ENCODE data around the gene PON3. TPM values are rescaled to one million over a fixed set of nuclear protein-coding genes. Genes with fewer than 3 reads are reported as not detected.
A peak's percentile ranks its signal among the peaks of the same experiment; 100 is the strongest.

PON3 gene
- total and polyA plus RNA-seq, 2 of the 13 experiments (the other 11 are each of a cell fraction or from before 2014, with no cell fraction given), result 23.6 to 37.8 TPM

DNA sequence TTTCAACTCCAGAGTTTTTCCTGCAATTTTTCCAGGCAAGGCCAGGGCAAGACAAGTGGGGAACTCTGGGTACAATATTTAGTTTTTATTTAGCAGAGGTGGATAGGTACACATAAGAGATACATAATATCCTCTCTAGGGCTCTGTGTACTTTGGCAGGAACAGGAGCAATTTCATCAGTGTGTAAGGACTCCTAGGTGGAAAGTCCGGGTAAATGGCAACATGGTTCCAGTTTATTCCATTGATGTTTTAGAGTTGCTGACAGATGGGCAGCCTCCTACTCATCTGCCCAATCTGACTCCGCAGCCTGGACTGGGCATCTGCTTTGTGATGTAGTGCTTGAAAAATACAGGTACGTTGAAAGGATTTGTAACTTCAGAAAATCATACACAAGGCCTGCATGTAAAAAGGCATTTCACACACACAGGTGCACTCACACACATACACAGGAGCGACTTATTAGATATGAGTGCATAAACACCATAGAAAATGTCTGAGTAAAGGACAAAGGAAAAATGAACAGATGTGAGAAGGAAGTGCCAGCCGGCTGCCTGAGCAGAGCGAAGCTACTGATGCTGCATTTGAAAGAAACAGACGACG is 77.6 kb downstream of the PON3 start:
- no peaks in the 10 kb centered on the region for H3K36me3 ChIP-seq (replicated peaks in 1 of 2; ENCODE audit: control insufficient read depth in 1 of 2, insufficient read depth in 2 of 2, low read length in 2 of 2)
- ChIA-PET CTCF (ENCODE audit: low intra/inter-chr PET ratio, low total read pairs) (no interaction called here), POLR2A (no interaction called here)
- no peak for FAIRE-seq
- no TSS peak for BruUV-seq (replicated peaks)
- intact Hi-C loops (cut with micrococcal nuclease; ENCODE audit: unreplicated experiment), result no loop called here
- H3K79me2 ChIP-seq (ENCODE audit: insufficient read depth, low read length), result no peaks in the 10 kb centered on the region
- no peaks in the 10 kb centered on the region; a peak in 1 of 5 replicates for H3K27me3 ChIP-seq (ENCODE audit: control insufficient read depth in 1 of 2, insufficient read depth in 2 of 2, low read length in 2 of 2)
- no peak overlapping the region for H3K9ac ChIP-seq (ENCODE audit: insufficient read depth, low read depth, low read length)
- peak overlapping the region in 2 of 3 experiments; percentile 14 to 45; a peak in 3 of 6 replicates for H3K4me3 ChIP-seq (replicated peaks in 1 of 3; ENCODE audit: insufficient read depth in 1 of 3, low read depth in 2 of 3, low read length in 3 of 3)
- H4K20me1 ChIP-seq (ENCODE audit: insufficient read depth, low read length), result no peaks in the 10 kb centered on the region
- 64% methylated on average over 8 of the region's 8 CpGs for WGBS (ENCODE audit: low lambda C conversion rate)
- H3K4me1 ChIP-seq (ENCODE audit: insufficient read depth, low read length), result peaks cover 36% of the 10 kb centered on the region
- H3K9me3 ChIP-seq (ENCODE audit: low read length), result no peaks in the 10 kb centered on the region
- peak overlapping the region; percentile 18 for H3K27ac ChIP-seq (ENCODE audit: extremely low read length, insufficient read depth, low read length)
- peak; percentile 68 for DNase-seq (ENCODE audit: low spot score)
- in situ Hi-C loops (cut with HindIII; ENCODE audit: extremely low pct_ligation_motif_present, low pct_unique_long_range_greater_than_20kb), result no loop called here
- ATAC-seq, result peak; percentile 95
- peak overlapping the region; percentile 62 for H3K4me2 ChIP-seq (ENCODE audit: low read depth, low read length)
- H2AFZ ChIP-seq (ENCODE audit: low read length), result no peak overlapping the region
- TF ChIP-seq FOXA3 (CRISPR knock-in tag; IDR thresholded peaks at IDR 0.05) (peak; percentile 54; the same call in 1 of the 2 replicates), CREM (IDR thresholded peaks at IDR 0.05) (no peak), CREM (CRISPR knock-in tag; IDR thresholded peaks at IDR 0.05) (no peak), HOXA9 (CRISPR knock-in tag; IDR thresholded peaks at IDR 0.05; ENCODE audit: borderline replicate concordance) (no peak), GPN1 (CRISPR knock-in tag; IDR thresholded peaks at IDR 0.05; ENCODE audit: borderline replicate concordance) (no peak), HNF4G (IDR thresholded peaks at IDR 0.05; ENCODE audit: borderline replicate concordance, low read depth, low read length) (peak; percentile 32; the same call in 1 of the 2 replicates), HNF4G (CRISPR knock-in tag; IDR thresholded peaks at IDR 0.05; ENCODE audit: borderline replicate concordance, low read depth) (no peak), BCL6 (CRISPR knock-in tag; IDR thresholded peaks at IDR 0.05) (no peak), ZNF891 (CRISPR knock-in tag; IDR thresholded peaks at IDR 0.05) (no peak), ZNF644 (CRISPR knock-in tag; IDR thresholded peaks at IDR 0.05; ENCODE audit: low read depth) (peak; percentile 67; the same call in 1 of the 2 replicates), NCOR1 (IDR thresholded peaks at IDR 0.05; ENCODE audit: borderline replicate concordance, low read length) (0 out of 2 replicates have a peak, but pooled peaks have one; percentile 27), HNF4A (CRISPR knock-in tag; IDR thresholded peaks at IDR 0.05) (peak; percentile 63), SNAPC2 (CRISPR knock-in tag; IDR thresholded peaks at IDR 0.05) (no peak), FOXA1 (IDR thresholded peaks at IDR 0.05) (no peak), FOXA1 (CRISPR knock-in tag; IDR thresholded peaks at IDR 0.05) (0 out of 2 replicates have a peak, but pooled peaks have one; percentile 42), TARDBP (CRISPR knock-in tag; IDR thresholded peaks at IDR 0.05) (0 out of 2 replicates have a peak, but pooled peaks have one; percentile 26), HDAC1 (CRISPR knock-in tag; IDR thresholded peaks at IDR 0.05) (0 out of 2 replicates have a peak, but pooled peaks have one; percentile 18)
- TF ChIP-seq, protein P1, sequence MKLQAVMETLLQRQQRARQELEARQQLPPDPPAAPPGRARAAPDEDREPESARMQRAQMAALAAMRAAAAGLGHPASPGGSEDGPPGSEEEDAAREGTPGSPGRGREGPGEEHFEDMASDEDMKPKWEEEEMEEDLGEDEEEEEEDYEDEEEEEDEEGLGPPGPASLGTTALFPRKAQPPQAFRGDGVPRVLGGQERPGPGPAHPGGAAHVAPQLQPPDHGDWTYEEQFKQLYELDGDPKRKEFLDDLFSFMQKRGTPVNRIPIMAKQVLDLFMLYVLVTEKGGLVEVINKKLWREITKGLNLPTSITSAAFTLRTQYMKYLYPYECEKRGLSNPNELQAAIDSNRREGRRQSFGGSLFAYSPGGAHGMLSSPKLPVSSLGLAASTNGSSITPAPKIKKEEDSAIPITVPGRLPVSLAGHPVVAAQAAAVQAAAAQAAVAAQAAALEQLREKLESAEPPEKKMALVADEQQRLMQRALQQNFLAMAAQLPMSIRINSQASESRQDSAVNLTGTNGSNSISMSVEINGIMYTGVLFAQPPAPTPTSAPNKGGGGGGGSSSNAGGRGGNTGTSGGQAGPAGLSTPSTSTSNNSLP (IDR thresholded peaks at IDR 0.05; ENCODE audit: low read depth, low read length), result peak; percentile 59; the same call in 1 of the 2 replicates
- TF ChIP-seq, protein P2, sequence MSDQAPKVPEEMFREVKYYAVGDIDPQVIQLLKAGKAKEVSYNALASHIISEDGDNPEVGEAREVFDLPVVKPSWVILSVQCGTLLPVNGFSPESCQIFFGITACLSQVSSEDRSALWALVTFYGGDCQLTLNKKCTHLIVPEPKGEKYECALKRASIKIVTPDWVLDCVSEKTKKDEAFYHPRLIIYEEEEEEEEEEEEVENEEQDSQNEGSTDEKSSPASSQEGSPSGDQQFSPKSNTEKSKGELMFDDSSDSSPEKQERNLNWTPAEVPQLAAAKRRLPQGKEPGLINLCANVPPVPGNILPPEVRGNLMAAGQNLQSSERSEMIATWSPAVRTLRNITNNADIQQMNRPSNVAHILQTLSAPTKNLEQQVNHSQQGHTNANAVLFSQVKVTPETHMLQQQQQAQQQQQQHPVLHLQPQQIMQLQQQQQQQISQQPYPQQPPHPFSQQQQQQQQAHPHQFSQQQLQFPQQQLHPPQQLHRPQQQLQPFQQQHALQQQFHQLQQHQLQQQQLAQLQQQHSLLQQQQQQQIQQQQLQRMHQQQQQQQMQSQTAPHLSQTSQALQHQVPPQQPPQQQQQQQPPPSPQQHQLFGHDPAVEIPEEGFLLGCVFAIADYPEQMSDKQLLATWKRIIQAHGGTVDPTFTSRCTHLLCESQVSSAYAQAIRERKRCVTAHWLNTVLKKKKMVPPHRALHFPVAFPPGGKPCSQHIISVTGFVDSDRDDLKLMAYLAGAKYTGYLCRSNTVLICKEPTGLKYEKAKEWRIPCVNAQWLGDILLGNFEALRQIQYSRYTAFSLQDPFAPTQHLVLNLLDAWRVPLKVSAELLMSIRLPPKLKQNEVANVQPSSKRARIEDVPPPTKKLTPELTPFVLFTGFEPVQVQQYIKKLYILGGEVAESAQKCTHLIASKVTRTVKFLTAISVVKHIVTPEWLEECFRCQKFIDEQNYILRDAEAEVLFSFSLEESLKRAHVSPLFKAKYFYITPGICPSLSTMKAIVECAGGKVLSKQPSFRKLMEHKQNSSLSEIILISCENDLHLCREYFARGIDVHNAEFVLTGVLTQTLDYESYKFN (CRISPR knock-in tag; conservative IDR thresholded peaks at IDR 0.05), result peak; percentile 39; the same call in 1 of the 2 replicates
- TF ChIP-seq, protein P3, sequence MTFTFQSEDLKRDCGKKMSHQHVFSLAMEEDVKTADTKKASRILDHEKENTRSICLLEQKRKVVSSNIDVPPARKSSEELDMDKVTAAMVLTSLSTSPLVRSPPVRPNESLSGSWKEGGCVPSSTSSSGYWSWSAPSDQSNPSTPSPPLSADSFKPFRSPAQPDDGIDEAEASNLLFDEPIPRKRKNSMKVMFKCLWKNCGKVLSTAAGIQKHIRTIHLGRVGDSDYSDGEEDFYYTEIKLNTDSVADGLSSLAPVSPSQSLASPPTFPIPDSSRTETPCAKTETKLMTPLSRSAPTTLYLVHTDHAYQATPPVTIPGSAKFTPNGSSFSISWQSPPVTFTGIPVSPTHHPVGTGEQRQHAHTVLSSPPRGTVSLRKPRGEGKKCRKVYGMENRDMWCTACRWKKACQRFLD (CRISPR knock-in tag; IDR thresholded peaks at IDR 0.05; ENCODE audit: borderline replicate concordance), result no peak

Measured in HepG2 (cell line).